HUES6 (cell line): ENCODE measurements around the gene C12orf75.

Experiments used
- H3K27ac ChIP-seq: 2 replicates; pipeline ENCODE4 v1.7.0; 2013; ENCODE audit warnings: low read depth, mild to moderate bottlenecking, low read length, inconsistent platforms
- H3K27me3 ChIP-seq: 2 replicates; pipeline ENCODE4 v1.6.1; 2013; ENCODE audit warnings: low read length; ENCODE audit not compliant: control insufficient read depth, insufficient read depth
- H3K36me3 ChIP-seq: 2 replicates; pipeline ENCODE4 v1.6.1; 2013; ENCODE audit warnings: low read length; ENCODE audit not compliant: control insufficient read depth, insufficient read depth
- H3K4me1 ChIP-seq: 2 replicates; pipeline ENCODE4 v1.6.1; 2013; ENCODE audit warnings: low read length; ENCODE audit not compliant: control insufficient read depth, insufficient read depth
- H3K4me3 ChIP-seq: 2 replicates; pipeline ENCODE4 v1.5.1; 2013; ENCODE audit warnings: low read depth, low read length
- H3K9ac ChIP-seq: one replicate; pipeline ENCODE4 v1.6.1; 2013; ENCODE audit warnings: mild to moderate bottlenecking, low read length
- H3K9me3 ChIP-seq: 2 replicates; pipeline ENCODE4 v1.6.1; 2013; ENCODE audit warnings: low read depth, low read length; ENCODE audit not compliant: control insufficient read depth, insufficient read depth

C12orf75 gene

DNA sequence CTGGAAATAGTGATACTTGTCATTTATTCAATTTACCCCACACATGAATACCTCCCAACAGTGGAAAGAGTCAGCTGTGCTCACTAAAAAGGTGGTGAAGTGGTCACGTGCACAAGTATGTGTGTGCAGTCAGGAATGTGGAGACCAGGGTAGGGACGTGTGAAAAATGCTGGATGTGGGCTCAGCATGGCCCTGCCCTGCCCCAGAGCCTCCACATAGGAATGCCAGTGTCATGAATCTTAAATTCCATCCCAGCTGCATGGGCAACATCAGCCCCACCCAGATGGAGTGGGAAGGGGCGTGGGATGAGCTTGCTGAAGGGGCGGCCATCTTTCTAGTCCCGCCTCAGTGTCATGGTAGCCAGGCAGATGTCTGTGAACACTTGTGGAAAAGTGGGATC is 87.7 kb downstream of the C12orf75 start:
- H3K9ac ChIP-seq, result no peak overlapping the region

DNA sequence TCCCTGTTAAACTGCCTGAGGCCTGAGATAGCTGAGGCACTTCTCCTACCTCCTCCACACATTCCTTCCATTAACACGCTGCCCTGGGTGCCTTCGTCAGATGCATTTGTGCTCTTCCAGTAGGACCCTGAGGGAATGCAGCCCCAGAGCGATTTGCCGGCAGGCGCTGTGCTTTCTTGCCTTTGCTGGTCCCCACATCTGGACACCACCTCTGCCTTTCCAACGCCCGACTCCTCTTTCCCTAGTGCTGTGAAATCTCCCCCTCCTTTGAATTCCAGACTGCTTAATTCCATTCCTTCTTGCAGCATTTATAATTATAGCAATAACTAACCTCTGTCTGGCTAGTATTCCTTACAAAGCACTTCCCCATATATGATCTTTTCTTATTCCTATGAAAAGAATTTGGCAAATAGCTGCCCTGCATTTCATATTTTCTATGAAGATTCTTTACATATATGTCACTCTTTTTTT is 88.4 kb downstream of the C12orf75 start:
- no peak overlapping the region for H3K9ac ChIP-seq
- no peaks in the 10 kb centered on the region for H3K27me3 ChIP-seq
- H3K36me3 ChIP-seq, result no peaks in the 10 kb centered on the region
- peaks cover 6% of the 10 kb centered on the region; the same call in 1 of the 2 replicates for H3K4me1 ChIP-seq
- H3K4me3 ChIP-seq, result no peak overlapping the region
- no peaks in the 10 kb centered on the region for H3K9me3 ChIP-seq
- no peak overlapping the region for H3K27ac ChIP-seq

More for the DNA sequence above, 87.7 kb downstream of the C12orf75 start:
- H3K27ac ChIP-seq, result no peak overlapping the region
- H3K36me3 ChIP-seq, result no peaks in the 10 kb centered on the region
- H3K27me3 ChIP-seq, result no peaks in the 10 kb centered on the region
- H3K9me3 ChIP-seq, result no peaks in the 10 kb centered on the region
- peaks cover 6% of the 10 kb centered on the region; the same call in 1 of the 2 replicates for H3K4me1 ChIP-seq
- no peak overlapping the region for H3K4me3 ChIP-seq

DNA sequence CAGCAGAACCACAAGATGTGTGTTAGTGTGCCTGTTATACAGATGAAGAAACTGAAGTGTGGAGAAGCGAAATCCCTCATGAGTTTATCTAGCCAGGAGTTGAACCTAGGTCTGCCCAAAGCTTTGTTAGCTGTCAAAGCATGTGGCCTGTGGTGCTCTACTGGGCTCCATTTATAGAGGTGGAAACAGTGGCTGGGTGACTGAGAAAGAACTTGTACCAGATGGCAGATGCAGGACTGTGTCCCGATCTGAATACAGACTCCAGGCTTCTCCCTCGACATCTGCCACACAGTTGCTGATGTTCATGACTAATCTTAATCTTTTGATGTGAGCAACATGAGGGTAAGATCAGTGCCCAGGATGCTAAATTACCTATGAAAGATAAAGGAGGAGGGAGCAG is 89.1 kb downstream of the C12orf75 start:
- Histone ChIP-seq H3K27ac (no peak overlapping the region), H3K4me1 (peaks cover 6% of the 10 kb centered on the region; the same call in 1 of the 2 replicates), H3K4me3 (no peak overlapping the region), H3K27me3 (no peaks in the 10 kb centered on the region), H3K9ac (no peak overlapping the region), H3K36me3 (no peaks in the 10 kb centered on the region), H3K9me3 (no peaks in the 10 kb centered on the region)

DNA sequence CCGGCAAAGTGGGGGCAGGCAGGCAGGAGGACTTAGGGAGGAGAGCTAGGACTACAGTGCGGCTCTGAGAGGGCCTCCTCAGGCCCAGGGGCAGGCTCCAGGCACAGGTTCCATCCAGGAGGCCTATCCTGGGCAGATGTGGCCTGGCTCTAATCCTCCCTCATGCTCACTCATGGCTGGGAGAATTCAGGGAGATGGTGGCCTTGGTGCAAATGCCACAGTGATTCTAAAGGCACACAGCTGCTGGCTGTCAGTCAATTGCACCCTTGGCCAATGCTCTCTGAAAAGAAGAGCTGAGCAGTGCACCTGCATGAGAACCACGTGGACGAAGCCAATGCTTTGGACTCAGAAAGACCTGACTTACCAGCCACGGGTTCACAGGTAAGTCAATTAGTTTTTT is 89.6 kb downstream of the C12orf75 start:
- Histone ChIP-seq H3K4me1 (peaks cover 6% of the 10 kb centered on the region; the same call in 1 of the 2 replicates), H3K4me3 (no peak overlapping the region), H3K9me3 (no peaks in the 10 kb centered on the region), H3K27ac (no peak overlapping the region), H3K27me3 (no peaks in the 10 kb centered on the region), H3K9ac (no peak overlapping the region), H3K36me3 (no peaks in the 10 kb centered on the region)

DNA sequence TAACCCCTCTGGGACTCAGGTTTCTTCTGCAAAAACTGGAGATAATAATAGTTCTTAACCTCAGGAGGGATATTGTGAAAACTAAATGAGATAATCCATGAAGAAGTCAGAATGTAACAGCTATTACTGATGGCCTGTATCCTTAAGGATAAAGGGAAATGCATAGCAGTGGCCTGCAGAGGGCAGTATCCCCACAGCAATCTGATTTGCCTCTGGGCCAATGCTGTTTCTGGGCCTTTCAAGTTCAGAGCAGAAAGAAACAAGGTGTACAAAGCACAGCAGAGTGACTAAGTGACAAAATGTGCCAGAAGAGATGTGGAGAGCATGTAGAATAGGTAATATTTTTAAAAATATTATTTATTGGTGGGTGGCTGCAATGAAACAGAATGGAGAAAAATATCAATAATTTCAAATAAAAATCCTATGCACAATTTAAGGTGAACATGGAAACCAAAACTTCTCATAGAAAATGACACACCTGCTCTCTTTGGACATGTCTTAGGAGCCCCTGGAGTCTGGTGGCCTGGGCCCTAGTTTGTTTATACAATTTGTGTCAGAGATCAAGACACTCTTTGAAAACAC is 90.3 kb downstream of the C12orf75 start:
- H3K36me3 ChIP-seq, result no peaks in the 10 kb centered on the region
- no peak overlapping the region for H3K27ac ChIP-seq
- H3K9ac ChIP-seq, result no peak overlapping the region
- H3K9me3 ChIP-seq, result no peaks in the 10 kb centered on the region
- peaks cover 6% of the 10 kb centered on the region; the same call in 1 of the 2 replicates for H3K4me1 ChIP-seq
- no peak overlapping the region for H3K4me3 ChIP-seq
- H3K27me3 ChIP-seq, result no peaks in the 10 kb centered on the region
